ENCODE measurements around the gene CABP4. TPM values are rescaled to one million over a fixed set of nuclear protein-coding genes. Genes with fewer than 3 reads are reported as not detected.

Gene CABP4
- total RNA-seq, 1 donor from 2014 or later, result 4.0 TPM

DNA sequence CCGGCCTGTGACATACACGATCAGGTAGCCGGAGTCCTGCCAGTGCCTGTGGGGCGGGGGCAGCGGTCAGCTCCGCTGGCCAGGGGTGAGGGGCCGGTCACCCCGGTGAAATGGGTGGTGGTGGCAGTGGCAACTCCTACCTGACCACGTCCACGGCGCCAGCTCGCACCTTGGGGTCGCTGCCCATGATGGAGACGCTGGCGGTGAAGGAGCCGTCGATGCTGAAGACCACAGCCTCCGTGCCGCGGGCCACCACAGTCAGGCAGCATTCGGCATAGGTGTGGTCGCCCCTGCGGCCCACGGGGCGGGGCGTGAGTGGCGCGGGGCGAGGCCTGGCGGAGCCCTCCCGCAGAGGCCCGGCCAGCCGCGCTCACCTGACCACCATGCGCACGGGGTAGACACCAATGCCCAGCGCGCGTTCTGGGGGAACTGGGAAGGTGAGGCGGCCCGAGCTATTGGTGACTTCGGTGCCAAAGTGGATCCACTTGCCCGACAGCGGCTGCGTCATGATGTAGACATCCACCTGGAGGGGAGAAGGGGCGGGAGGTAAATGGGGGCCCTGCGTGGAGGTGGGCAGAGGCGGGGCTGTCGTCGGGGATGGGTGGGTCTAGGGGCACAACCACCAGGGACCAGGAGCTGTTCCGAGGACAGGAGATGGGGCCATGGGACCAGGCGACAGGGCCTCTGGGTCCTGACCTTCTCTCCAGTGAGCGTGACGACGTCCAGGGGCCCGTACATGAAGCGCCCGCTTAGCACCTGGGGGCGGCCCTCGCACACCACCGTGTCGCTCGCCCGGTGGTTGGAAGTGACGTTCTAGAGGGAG, 38.6 kb downstream of the CABP4 start:
- Histone ChIP-seq H3K4me3 (no peak overlapping the region), H3K27me3 (ENCODE audit: low read depth) (no peaks in the 10 kb centered on the region), H3K9me3 (no peaks in the 10 kb centered on the region), H3K4me1 (no peaks in the 10 kb centered on the region), H3K27ac (no peak overlapping the region), H3K36me3 (peaks cover 95% of the 10 kb centered on the region)
- ATAC-seq, result no peak
- TF ChIP-seq, protein P1, sequence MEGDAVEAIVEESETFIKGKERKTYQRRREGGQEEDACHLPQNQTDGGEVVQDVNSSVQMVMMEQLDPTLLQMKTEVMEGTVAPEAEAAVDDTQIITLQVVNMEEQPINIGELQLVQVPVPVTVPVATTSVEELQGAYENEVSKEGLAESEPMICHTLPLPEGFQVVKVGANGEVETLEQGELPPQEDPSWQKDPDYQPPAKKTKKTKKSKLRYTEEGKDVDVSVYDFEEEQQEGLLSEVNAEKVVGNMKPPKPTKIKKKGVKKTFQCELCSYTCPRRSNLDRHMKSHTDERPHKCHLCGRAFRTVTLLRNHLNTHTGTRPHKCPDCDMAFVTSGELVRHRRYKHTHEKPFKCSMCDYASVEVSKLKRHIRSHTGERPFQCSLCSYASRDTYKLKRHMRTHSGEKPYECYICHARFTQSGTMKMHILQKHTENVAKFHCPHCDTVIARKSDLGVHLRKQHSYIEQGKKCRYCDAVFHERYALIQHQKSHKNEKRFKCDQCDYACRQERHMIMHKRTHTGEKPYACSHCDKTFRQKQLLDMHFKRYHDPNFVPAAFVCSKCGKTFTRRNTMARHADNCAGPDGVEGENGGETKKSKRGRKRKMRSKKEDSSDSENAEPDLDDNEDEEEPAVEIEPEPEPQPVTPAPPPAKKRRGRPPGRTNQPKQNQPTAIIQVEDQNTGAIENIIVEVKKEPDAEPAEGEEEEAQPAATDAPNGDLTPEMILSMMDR (IDR thresholded peaks at IDR 0.05), result no peak
- intact Hi-C loops (cut with DNase I), result no loop called here
- no peak for DNase-seq

DNA sequence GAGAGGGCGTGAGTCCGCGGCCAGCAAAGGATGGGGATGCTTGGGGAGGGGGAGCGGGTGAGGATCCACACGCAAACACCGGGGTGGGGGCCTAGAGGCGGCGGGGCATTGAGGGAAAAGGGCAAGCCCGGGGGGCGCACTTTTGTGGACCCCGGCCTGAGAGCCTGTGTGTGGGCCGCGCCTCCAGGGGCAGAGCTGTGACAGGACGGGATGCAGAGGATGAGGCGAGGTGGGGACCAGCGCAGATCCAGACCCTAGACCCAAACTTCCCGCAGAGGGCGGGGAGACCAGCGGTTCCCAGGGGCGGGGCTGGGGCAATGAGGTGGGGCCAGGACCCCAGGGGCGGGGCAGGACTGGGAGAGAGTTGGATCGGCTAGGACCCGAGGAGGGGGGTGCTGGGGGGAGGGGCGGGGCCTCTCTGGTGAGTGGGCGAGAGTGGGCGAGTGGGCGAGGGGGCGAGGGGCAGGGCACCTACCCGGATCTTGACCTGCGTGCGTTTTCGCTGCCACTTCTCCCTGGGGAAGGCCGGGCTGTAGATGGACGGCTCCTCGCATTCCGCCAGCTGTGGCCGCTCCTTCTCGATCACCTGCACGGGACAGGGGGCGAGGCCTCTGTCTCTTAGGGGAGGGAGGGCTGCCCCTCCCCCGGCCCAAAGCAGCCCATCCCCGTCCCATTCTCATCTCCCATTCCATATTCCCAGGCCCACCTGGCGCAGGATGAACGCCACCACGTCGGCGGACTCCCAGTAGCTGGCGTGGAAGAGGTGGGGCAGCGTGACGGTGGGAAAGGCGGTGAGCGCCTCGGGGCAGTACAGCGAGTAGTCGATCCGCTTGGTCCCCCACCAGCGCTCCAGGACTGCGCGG, 39.4 kb downstream of the CABP4 start:
- DNase-seq, result no peak
- Histone ChIP-seq H3K9me3 (no peaks in the 10 kb centered on the region), H3K4me1 (no peaks in the 10 kb centered on the region), H3K27ac (no peak overlapping the region), H3K27me3 (ENCODE audit: low read depth) (no peaks in the 10 kb centered on the region), H3K36me3 (peaks cover 92% of the 10 kb centered on the region), H3K4me3 (no peak overlapping the region)
- TF ChIP-seq, protein P1 (IDR thresholded peaks at IDR 0.05), result no peak
- intact Hi-C loops (cut with DNase I), result no loop called here
- no peak for ATAC-seq

DNA sequence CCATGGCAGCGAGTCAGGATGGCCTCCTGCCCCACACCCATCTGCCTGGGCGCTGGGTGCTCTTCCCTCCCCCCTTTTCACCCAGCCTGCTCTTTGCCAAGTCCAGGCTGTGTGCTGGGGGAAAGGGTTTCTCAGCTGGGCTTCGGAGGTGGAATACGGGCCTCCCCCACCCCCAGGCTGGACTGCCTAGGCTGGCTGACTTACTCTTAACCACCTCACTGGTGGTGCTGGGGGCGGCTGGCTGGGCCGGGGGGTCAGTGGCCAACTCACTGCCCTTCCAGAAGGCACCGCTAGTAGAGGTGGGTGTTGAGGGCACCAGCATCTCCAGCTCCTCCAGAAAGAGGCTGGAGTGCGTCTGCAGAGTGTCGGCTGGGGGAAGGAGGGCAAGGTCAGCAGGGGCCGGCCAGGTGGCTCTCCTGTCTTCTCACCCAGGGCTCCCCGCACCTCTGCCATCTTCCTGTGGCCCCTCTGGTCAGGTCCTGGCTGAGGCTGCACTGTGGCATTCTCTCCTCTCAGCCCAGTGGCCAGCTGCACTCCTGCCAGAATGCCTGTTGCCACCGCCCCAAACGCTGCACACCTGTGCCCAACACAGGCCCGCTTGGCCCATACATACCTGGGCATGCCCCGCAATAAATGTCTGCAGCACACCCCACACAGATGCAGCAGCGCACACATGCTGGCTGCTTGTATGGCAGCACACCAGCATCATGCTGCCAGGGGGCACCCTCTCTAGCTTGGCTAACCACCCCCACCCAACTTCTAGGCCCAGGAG, 40.3 kb downstream of the CABP4 start:
- no peaks in the 10 kb centered on the region for H3K4me1 ChIP-seq
- no peak for DNase-seq
- no peaks in the 10 kb centered on the region for H3K27me3 ChIP-seq (ENCODE audit: low read depth)
- ATAC-seq, result no peak
- peaks cover 91% of the 10 kb centered on the region for H3K36me3 ChIP-seq
- intact Hi-C loops (cut with DNase I), result no loop called here
- TF ChIP-seq, protein P1 (IDR thresholded peaks at IDR 0.05), result no peak
- no peak overlapping the region for H3K27ac ChIP-seq
- H3K4me3 ChIP-seq, result no peak overlapping the region
- H3K9me3 ChIP-seq, result no peaks in the 10 kb centered on the region

DNA sequence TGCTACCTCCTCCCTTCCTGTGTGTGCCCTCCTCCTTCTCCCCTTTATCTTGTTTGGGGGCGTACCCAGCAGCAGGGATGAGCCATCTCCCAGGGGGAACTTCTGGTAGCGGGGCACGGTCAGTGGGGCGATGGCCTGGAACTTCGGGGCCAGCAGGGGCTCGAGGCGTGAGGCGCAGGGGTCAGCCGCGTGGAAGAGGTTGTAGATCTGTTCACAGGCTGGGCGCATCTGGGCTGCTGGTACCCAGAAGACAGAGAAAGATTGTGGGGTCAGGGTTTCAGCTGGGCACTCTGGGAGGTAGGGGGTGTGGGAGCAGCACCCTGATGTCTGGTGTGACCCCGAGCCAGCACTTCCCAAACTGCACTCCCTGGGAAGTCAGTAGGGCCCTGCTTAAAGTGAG, 41.0 kb downstream of the CABP4 start:
- Histone ChIP-seq H3K4me3 (no peak overlapping the region), H3K36me3 (peaks cover 84% of the 10 kb centered on the region)
- DNase-seq, result no peak

More for the DNA sequence above, 41.0 kb downstream of the CABP4 start:
- Histone ChIP-seq H3K27ac (no peak overlapping the region), H3K27me3 (ENCODE audit: low read depth) (no peaks in the 10 kb centered on the region), H3K9me3 (no peaks in the 10 kb centered on the region), H3K4me1 (no peaks in the 10 kb centered on the region)
- intact Hi-C loops (cut with DNase I), result no loop called here
- ATAC-seq, result no peak
- TF ChIP-seq, protein P1 (IDR thresholded peaks at IDR 0.05), result no peak
